Activated naive CD4-positive, alpha-beta T cell treated with anti-CD3 and anti-CD28 coated beads, Interleukin-2, amount 50 U/mL, for 72 hours (primary cell): Measurements from ENCODE around the gene PARP2. TPM values are rescaled to one million over a fixed set of nuclear protein-coding genes. Genes with fewer than 3 reads are reported as not detected.

Source experiments
- ATAC-seq, 2 donors: fragments of 150-1000 bp; cut with Tn5 transposase; 2 replicates each; pipeline ENCODE4 v1.10.0; 2021; ENCODE audit warnings: mild to moderate bottlenecking in 2 of 2, moderate library complexity in 2 of 2
- DNase-seq, 2 donors: peaks; one replicate each; pipeline ENCODE4 v3.0.0; 2021 to 2022; ENCODE audit warnings: low spot score in 2 of 2
- H3K27ac Mint-ChIP-seq, 2 donors: one replicate each; pipeline ENCODE4 v1.8.0; 2022; ENCODE audit warnings: mild to moderate bottlenecking in 2 of 2, mixed read lengths in 2 of 2
- H3K36me3 Mint-ChIP-seq, 2 donors: one replicate each; pipeline ENCODE4 v1.8.0; 2022; ENCODE audit warnings: mixed read lengths in 2 of 2
- H3K9me3 Mint-ChIP-seq, 2 donors: one replicate each; pipeline ENCODE4 v1.8.0; 2022; ENCODE audit warnings: mixed read lengths in 2 of 2
- total RNA-seq, 2 donors: library from RNA; stranded (reverse); gene quantifications; one replicate each; pipeline ENCODE4 v1.2.3, GENCODE V29; 2022

The PARP2 gene
- total RNA-seq, 2 donors from 2014 or later: 45.9 to 121 TPM

GRCh38 chr14:20380681-20381080 lies 37.2 kb downstream of the PARP2 start:
- Mint-ChIP-seq H3K36me3 (peaks cover 1 to 19% of the 10 kb centered on the region in 2 donors), H3K9me3 (no peaks in the 10 kb centered on the region), H3K27ac (peak overlapping the region; percentile 20 to 94)
- ATAC-seq: no peak
- DNase-seq: no peak

DNA sequence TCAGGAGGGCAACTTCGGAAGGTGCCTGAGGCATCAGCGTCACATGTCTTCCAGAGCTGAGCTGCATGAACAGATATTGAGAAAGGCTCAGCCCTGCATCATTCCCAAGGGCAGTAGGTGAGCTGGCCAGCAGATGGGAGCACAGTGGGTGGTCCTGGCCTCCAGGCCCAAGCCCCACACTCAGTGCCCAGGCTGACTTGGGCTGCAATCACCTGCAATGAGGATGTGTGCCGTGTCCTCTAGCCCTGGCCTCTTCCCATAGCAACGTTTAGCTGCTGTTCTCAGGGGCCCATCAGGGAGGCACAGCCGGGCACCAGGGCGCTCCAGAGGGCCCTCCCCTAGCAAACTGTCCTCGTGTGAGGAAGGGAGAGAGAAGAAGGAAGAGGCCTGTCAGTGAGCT lies 37.9 kb downstream of the PARP2 start:
- H3K27ac Mint-ChIP-seq: peak overlapping the region in 1 of 2 donors; percentile 94
- peaks cover 0 to 15% of the 10 kb centered on the region in 2 donors for H3K36me3 Mint-ChIP-seq
- no peak for ATAC-seq
- H3K9me3 Mint-ChIP-seq: no peaks in the 10 kb centered on the region
- no peak for DNase-seq

- ATAC-seq: no peak
- no peak for DNase-seq
- Mint-ChIP-seq H3K9me3 (no peaks in the 10 kb centered on the region), H3K27ac (peak overlapping the region in 1 of 2 donors; percentile 65), H3K36me3 (peaks cover 0 to 15% of the 10 kb centered on the region in 2 donors)
Observed at GRCh38 chr14:20382526-20382925, 39.1 kb downstream of the PARP2 start.

DNA sequence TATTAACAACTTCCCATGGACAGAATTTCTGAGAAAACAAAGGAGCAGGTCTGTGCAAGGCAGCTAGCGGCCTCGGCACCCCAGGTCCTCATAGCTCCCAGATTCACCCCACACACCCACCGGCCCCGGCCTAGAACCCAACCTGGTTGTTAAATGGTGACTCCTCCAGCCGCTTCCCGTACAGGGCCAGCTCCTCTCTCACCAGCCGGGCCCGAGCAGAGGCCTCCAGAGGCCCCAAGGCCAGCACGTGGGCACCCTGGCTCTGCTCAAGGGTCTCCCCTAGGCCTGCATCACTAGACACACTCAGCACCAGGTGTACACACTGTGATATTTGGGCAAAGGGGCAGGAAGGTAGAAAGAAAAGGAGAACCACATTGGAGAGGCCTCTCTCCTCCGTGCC lies 39.6 kb downstream of the PARP2 start:
- DNase-seq (no peak), ATAC-seq (no peak)
- peak overlapping the region in 1 of 2 donors; percentile 65 for H3K27ac Mint-ChIP-seq
- H3K36me3 Mint-ChIP-seq: peaks cover 0 to 20% of the 10 kb centered on the region in 2 donors
- no peaks in the 10 kb centered on the region for H3K9me3 Mint-ChIP-seq

- ATAC-seq (no peak), DNase-seq (no peak)
- H3K36me3 Mint-ChIP-seq: peaks cover 1 to 24% of the 10 kb centered on the region in 2 donors
- peak overlapping the region in 1 of 2 donors; percentile 65 for H3K27ac Mint-ChIP-seq
- no peaks in the 10 kb centered on the region for H3K9me3 Mint-ChIP-seq
Observed at GRCh38 chr14:20383636-20384035, 40.2 kb downstream of the PARP2 start.

- H3K27ac Mint-ChIP-seq: peak overlapping the region; percentile 56 to 62
- no peaks in the 10 kb centered on the region for H3K9me3 Mint-ChIP-seq
- H3K36me3 Mint-ChIP-seq: peaks cover 8 to 31% of the 10 kb centered on the region in 2 donors
- no peak for DNase-seq
- no peak for ATAC-seq
Observed at GRCh38 chr14:20384321-20384720, 40.9 kb downstream of the PARP2 start.

DNA sequence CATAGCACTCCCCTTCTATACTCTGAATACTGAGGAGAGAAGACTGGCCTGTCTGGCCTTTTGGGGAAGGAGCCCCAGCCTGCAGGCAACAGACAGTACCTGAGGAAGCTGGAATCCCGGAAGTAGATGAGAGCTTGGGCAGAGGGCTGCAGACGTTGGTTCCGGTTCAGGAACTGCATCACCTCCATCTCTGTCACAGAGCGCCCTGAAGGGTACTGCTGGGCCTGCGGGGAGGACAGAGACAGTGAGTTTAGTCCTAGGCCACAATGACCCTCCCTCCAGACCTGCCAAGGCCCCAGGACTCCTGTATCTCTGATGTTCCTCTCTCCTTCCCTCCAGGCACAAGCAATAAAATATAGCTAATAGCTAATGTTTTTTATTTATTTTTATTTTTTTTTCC lies 41.5 kb downstream of the PARP2 start:
- Mint-ChIP-seq H3K27ac (peak overlapping the region; percentile 50 to 56), H3K9me3 (no peaks in the 10 kb centered on the region), H3K36me3 (peaks cover 14 to 29% of the 10 kb centered on the region in 2 donors)
- DNase-seq (no peak), ATAC-seq (no peak)

- Mint-ChIP-seq H3K36me3 (peaks cover 14 to 30% of the 10 kb centered on the region in 2 donors), H3K9me3 (no peaks in the 10 kb centered on the region), H3K27ac (peak overlapping the region in 1 of 2 donors; percentile 17)
- DNase-seq (no peak), ATAC-seq (no peak)
Observed at GRCh38 chr14:20386276-20386855, 42.9 kb downstream of the PARP2 start.

DNA sequence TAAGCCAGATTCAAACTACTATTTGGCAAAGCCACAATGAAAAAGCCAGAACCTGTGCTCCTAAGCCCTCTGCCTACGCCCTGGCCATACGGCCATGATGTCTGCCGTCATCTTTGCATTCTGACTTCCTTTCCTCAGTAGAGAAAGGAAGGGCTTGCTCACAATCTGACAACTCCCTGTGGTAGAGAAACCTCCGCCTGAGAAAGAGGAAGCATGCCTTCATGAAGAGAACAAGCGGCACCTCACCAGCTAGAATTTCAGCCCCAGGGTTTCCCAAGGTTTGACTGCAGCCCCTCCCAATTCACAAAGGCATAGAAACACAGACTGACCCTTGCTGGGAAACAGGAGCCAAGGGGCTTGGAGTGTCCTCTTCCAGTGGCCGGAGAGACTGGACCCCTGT lies 44.1 kb downstream of the PARP2 start:
- Mint-ChIP-seq H3K36me3 (peaks cover 14 to 30% of the 10 kb centered on the region in 2 donors), H3K9me3 (no peaks in the 10 kb centered on the region), H3K27ac (peak overlapping the region in 1 of 2 donors; percentile 1)
- ATAC-seq (no peak), DNase-seq (no peak)

DNA sequence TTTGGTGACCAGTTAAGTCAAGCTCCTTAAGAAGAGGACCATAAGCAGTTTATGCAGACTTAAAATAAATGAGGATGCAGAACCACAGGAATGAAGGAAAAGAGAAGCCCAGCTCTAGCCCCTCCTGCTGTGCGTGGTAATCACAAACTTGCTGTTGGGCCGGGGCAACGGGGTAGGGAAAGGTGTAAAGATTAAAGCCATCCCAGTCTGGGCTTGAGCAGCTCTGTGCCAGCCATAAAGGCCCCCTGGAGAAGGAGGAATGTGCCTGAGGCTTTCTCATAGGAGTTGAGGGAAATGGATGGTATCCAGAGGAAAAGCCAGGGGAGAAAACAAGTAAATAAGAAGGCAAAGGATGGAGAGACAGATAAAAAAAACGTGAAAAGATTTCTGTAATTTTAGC lies 44.7 kb downstream of the PARP2 start:
- H3K36me3 Mint-ChIP-seq: peaks cover 14 to 30% of the 10 kb centered on the region in 2 donors

GRCh38 chr14:20391505-20391904 lies 48.1 kb downstream of the PARP2 start:
- H3K27ac Mint-ChIP-seq: no peak overlapping the region
- peaks cover 14 to 38% of the 10 kb centered on the region in 2 donors for H3K36me3 Mint-ChIP-seq
- DNase-seq (no peak), ATAC-seq (no peak)
- no peaks in the 10 kb centered on the region for H3K9me3 Mint-ChIP-seq

More for the DNA sequence above, 44.7 kb downstream of the PARP2 start:
- peak overlapping the region in 1 of 2 donors; percentile 1 for H3K27ac Mint-ChIP-seq
- DNase-seq (no peak), ATAC-seq (no peak)
- H3K9me3 Mint-ChIP-seq: no peaks in the 10 kb centered on the region

GRCh38 chr14:20397511-20397910 lies 54.1 kb downstream of the PARP2 start:
- ATAC-seq (no peak), DNase-seq (no peak)
- no peaks in the 10 kb centered on the region for H3K9me3 Mint-ChIP-seq
- H3K36me3 Mint-ChIP-seq: peaks cover 19 to 29% of the 10 kb centered on the region in 2 donors
- no peak overlapping the region for H3K27ac Mint-ChIP-seq

DNA sequence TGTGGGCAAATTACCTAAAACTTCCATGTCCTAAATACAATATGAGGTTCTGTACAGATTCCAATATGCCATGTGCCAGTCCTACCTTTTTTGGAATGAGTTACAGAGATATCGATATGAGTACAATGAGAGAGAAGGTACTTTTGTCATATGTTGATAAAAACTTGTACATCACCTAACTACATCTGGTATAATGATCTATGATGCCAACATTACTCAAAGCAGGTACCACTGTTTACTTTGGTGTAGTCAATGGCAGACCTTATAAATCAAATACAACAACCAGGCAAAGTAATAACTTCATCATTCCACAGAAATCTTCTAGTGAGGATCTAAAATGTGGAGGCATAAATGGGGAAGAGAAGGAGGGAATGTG lies 57.1 kb downstream of the PARP2 start:
- no peak for DNase-seq
- no peaks in the 10 kb centered on the region for H3K9me3 Mint-ChIP-seq
- peak overlapping the region; percentile 93 to 97 for H3K27ac Mint-ChIP-seq
- peaks cover 34 to 43% of the 10 kb centered on the region in 2 donors for H3K36me3 Mint-ChIP-seq
- ATAC-seq: peak; percentile 60 to 73

DNA sequence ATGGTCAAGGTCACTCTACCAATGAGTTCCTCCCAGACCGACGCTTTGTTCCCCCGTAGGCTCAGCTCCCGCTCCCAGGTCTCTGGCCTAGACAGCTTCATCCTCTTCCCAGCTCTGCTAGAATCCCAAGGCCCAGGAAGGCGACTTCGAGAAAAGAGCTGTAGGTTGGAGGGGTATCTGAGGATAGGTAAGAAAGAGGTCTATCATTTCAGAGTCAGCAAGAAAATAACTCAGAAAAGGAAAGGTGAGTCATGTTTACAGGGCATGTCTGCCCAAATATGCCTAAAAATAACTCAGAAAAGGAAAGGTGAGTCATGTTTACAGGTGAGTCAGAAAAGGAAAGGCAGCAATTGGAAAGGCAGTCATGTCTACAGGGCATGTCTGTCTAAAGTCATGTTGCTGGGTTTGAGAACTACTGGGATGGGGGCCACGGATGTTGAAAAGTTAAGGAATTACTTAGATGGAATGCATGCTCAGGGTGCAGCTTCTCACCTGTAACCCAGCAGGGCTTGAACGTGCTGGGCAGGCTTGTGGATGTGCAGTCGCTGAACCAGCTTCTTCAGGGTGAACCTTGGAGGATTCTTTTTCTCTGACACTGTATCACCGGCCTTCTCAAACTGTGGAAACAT lies 57.6 kb downstream of the PARP2 start:
- ATAC-seq (peak; percentile 95 to 97), DNase-seq (peak in 1 of 2 donors; percentile 31)
- Mint-ChIP-seq H3K27ac (peak overlapping the region; percentile 93 to 97), H3K36me3 (peaks cover 31 to 45% of the 10 kb centered on the region in 2 donors), H3K9me3 (no peaks in the 10 kb centered on the region)

GRCh38 chr14:20403521-20403920 lies 60.1 kb downstream of the PARP2 start:
- peaks cover 38 to 54% of the 10 kb centered on the region in 2 donors for H3K36me3 Mint-ChIP-seq
- DNase-seq: no peak
- no peak for ATAC-seq
- peak overlapping the region in 1 of 2 donors; percentile 65 for H3K27ac Mint-ChIP-seq
- H3K9me3 Mint-ChIP-seq: no peaks in the 10 kb centered on the region
